ENCODE measurements around the gene SLC35E1. TPM values are rescaled to one million over a fixed set of nuclear protein-coding genes. Genes with fewer than 3 reads are reported as not detected.
A peak's percentile ranks its signal among the peaks of the same experiment; 100 is the strongest.

Gene SLC35E1
- total RNA-seq, 6 donors from 2014 or later: 48.5 to 60.8 (median 53.2) TPM

GRCh38 chr19:16525751-16526481, 46.3 kb downstream of the SLC35E1 start:
- no peaks in the 10 kb centered on the region for H3K4me1 ChIP-seq
- TF ChIP-seq POLR2A (IDR thresholded peaks at IDR 0.05): no peak
- H3K27me3 ChIP-seq: no peaks in the 10 kb centered on the region
- no peak for ATAC-seq (ENCODE audit: low FRiP score in 2 of 2)
- no peak overlapping the region for H3K4me3 ChIP-seq
- no peak overlapping the region for H3K27ac ChIP-seq
- H3K9me3 ChIP-seq: no peaks in the 10 kb centered on the region
- peaks cover 61 to 100% (median 98%) of the 10 kb centered on the region in 4 donors for H3K36me3 ChIP-seq
- peak in 1 of 2 donors; percentile 75 for DNase-seq
- 99% methylated on average over 21 to 29 of the region's 29 CpGs for WGBS, 2 donors

GRCh38 chr19:16524991-16525734, 47.1 kb downstream of the SLC35E1 start:
- peaks cover 60 to 100% (median 98%) of the 10 kb centered on the region in 4 donors for H3K36me3 ChIP-seq
- H3K9me3 ChIP-seq: no peaks in the 10 kb centered on the region
- ATAC-seq (ENCODE audit: low FRiP score in 2 of 2): no peak
- 98% methylated on average over 35 to 38 of the region's 54 CpGs for WGBS, 2 donors
- DNase-seq: peak in 1 of 2 donors; percentile 83
- TF ChIP-seq POLR2AphosphoS5 (IDR thresholded peaks at IDR 0.05) (no peak), CTCF (IDR thresholded peaks at IDR 0.05) (no peak), EP300 (IDR thresholded peaks at IDR 0.05) (no peak)
- H3K27me3 ChIP-seq: no peaks in the 10 kb centered on the region
- H3K4me1 ChIP-seq: no peaks in the 10 kb centered on the region
- no peak overlapping the region for H3K27ac ChIP-seq
- H3K4me3 ChIP-seq: no peak overlapping the region

GRCh38 chr19:16522559-16523377, 49.4 kb downstream of the SLC35E1 start:
- ATAC-seq (ENCODE audit: low FRiP score in 2 of 2) (no peak), DNase-seq (no peak)
- no peak for TF ChIP-seq POLR2AphosphoS5 (IDR thresholded peaks at IDR 0.05)
- TF ChIP-seq CTCF (IDR thresholded peaks at IDR 0.05): no peak
- TF ChIP-seq POLR2A (IDR thresholded peaks at IDR 0.05): no peak
- TF ChIP-seq EP300 (IDR thresholded peaks at IDR 0.05): no peak
- Histone ChIP-seq H3K4me3 (no peak overlapping the region), H3K27ac (no peak overlapping the region), H3K9me3 (no peaks in the 10 kb centered on the region), H3K4me1 (no peaks in the 10 kb centered on the region), H3K36me3 (peaks cover 57 to 100% (median 95%) of the 10 kb centered on the region in 4 donors), H3K27me3 (no peaks in the 10 kb centered on the region)
- WGBS, 2 donors: 97% methylated on average over 18 to 22 of the region's 25 CpGs

GRCh38 chr19:16521715-16522289, 50.4 kb downstream of the SLC35E1 start:
- no peak for DNase-seq
- Histone ChIP-seq H3K4me3 (no peak overlapping the region), H3K4me1 (no peaks in the 10 kb centered on the region), H3K36me3 (peaks cover 63 to 100% (median 93%) of the 10 kb centered on the region in 4 donors), H3K27ac (no peak overlapping the region), H3K27me3 (no peaks in the 10 kb centered on the region), H3K9me3 (no peaks in the 10 kb centered on the region)
- no peak for ATAC-seq (ENCODE audit: low FRiP score in 2 of 2)
- WGBS, 2 donors: 95% methylated on average over 10 of the region's 10 CpGs
- TF ChIP-seq EP300 (IDR thresholded peaks at IDR 0.05): no peak

GRCh38 chr19:16520986-16521624, 51.1 kb downstream of the SLC35E1 start:
- Histone ChIP-seq H3K27ac (no peak overlapping the region), H3K36me3 (peaks cover 63 to 99% (median 87%) of the 10 kb centered on the region in 4 donors), H3K4me1 (no peaks in the 10 kb centered on the region), H3K4me3 (no peak overlapping the region), H3K27me3 (no peaks in the 10 kb centered on the region), H3K9me3 (no peaks in the 10 kb centered on the region)
- no peak for TF ChIP-seq EP300 (IDR thresholded peaks at IDR 0.05)
- TF ChIP-seq POLR2A (IDR thresholded peaks at IDR 0.05): no peak
- no peak for TF ChIP-seq CTCF (IDR thresholded peaks at IDR 0.05)
- no peak for TF ChIP-seq POLR2AphosphoS5 (IDR thresholded peaks at IDR 0.05)
- DNase-seq: no peak
- ATAC-seq (ENCODE audit: low FRiP score in 2 of 2): no peak
- 90 to 93% methylated on average over 11 to 18 of the region's 18 CpGs for WGBS, 2 donors
